Fibroblast of villous mesenchyme (primary cell): ENCODE data around the gene DCUN1D2. TPM values are rescaled to one million over a fixed set of nuclear protein-coding genes. Genes with fewer than 3 reads are reported as not detected.

ENCODE experiments used
- DNase-seq: peaks from one replicate; pipeline ENCODE4 v3.0.0-alpha.2; 2010; ENCODE audit warnings: low read depth
- H3K4me3 ChIP-seq: 2 replicates; pipeline ENCODE4 v1.5.1; 2011; ENCODE audit warnings: low read depth, mild to moderate bottlenecking, low read length
- total RNA-seq: library from RNA; depleted of rRNA; stranded (reverse); fragments of >200 nt; gene quantifications from 2 replicates; pipeline ENCODE4 v1.2.3, GENCODE V29; 2012
- TF ChIP-seq, protein P1 (sequence below): IDR thresholded peaks from 2 replicates; pipeline ENCODE4 v1.5.1; 2012; ENCODE audit warnings: low read depth, mild to moderate bottlenecking, low read length; ENCODE audit not compliant: insufficient read depth

The DCUN1D2 gene
- total RNA-seq, 1 donor, result 13.4 TPM

DNA sequence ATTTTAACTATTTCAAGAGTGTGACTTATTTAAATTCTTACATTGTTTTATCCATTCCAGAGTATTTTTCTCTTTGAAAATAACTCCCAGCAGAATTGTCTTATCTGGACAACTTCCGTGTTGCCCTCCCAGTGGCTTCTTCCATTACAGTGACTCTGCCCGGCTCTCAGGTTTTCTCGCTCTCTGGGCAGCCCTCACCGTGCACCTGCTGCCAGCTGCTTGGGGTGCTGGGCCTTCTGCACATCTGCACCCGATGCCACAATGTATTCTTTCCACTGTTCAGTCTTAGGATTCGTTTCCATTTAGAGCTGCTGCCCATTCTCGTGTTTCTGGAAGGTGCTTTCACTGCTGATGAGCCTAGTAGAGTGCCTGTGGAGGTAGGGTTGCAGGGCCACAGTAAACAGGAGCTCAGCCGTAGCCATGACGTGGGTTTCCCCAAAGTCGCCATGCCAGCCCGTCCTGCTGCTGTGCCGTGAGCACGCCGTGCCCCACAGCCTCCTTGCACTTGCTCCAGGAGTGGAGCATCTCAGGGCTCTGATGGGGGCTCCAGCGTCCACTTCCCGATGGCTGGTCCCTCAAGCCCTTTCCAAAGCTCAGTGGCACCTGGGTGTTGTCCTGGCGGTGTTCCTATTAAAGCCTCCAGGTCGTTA lies 46.1 kb upstream of the DCUN1D2 start:
- DNase-seq, result no peak
- TF ChIP-seq, protein P1, sequence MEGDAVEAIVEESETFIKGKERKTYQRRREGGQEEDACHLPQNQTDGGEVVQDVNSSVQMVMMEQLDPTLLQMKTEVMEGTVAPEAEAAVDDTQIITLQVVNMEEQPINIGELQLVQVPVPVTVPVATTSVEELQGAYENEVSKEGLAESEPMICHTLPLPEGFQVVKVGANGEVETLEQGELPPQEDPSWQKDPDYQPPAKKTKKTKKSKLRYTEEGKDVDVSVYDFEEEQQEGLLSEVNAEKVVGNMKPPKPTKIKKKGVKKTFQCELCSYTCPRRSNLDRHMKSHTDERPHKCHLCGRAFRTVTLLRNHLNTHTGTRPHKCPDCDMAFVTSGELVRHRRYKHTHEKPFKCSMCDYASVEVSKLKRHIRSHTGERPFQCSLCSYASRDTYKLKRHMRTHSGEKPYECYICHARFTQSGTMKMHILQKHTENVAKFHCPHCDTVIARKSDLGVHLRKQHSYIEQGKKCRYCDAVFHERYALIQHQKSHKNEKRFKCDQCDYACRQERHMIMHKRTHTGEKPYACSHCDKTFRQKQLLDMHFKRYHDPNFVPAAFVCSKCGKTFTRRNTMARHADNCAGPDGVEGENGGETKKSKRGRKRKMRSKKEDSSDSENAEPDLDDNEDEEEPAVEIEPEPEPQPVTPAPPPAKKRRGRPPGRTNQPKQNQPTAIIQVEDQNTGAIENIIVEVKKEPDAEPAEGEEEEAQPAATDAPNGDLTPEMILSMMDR, result no peak
- no peak overlapping the region for H3K4me3 ChIP-seq

DNA sequence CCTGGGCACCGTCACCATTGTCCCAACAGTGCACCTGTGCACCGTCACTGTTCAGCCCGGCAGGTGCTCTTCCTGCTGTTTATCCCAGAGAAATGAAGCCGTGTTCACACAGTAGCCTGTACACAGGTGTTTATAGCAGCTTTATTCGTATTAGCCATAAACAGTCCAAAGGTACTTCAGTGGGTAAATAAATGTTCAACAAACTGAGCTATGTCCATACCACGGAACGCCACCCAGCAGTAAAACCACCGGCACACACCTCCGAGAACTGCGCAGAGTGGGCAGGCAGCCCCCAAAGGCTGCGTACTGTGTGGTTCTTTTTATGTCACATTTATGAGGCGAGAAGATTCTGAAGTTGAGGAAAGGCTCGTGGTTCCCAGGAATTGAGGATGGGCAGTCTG lies 44.9 kb upstream of the DCUN1D2 start:
- H3K4me3 ChIP-seq, result no peak overlapping the region
- TF ChIP-seq, protein P1, result no peak
- no peak for DNase-seq

- no peak overlapping the region for H3K4me3 ChIP-seq
- DNase-seq, result no peak
- TF ChIP-seq, protein P1, result no peak
Observed at GRCh38 chr13:113534236-113534860, 43.8 kb upstream of the DCUN1D2 start.

GRCh38 chr13:113533161-113533840 lies 42.8 kb upstream of the DCUN1D2 start:
- TF ChIP-seq, protein P1, result no peak
- H3K4me3 ChIP-seq, result no peak overlapping the region
- DNase-seq, result no peak

DNA sequence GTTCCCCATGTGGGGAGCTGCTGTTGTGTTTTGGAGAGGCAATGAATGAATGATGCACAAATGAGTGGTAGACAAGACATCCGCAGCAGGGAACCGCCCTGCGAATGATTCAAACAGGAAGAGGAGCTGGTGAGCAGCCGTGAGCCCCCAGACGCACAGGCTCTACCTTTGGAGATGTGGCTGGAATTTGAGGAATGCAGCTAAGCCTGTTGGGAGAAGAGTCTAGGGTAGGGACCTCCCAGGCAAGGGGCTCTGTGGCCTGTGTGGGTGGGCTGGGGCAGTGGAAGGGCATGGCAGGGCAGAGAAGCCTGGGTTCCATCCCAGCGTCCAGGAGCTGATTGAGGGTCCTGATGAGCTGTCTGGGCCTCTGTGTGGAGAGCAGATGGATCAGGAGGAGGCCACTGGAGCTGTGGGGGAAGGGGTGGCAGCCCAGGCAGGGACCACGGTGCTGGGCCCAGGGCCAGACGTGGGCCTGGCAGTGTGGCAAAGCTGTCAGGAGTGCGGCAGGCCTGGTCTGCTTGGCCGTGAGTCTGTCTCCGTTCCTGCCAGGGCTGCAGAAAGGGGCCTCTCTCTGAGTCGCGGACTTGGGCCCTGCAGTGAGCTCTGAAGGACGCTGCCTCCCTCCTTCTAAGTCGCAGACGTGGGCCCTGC lies 41.8 kb upstream of the DCUN1D2 start:
- TF ChIP-seq, protein P1, result no peak
- no peak overlapping the region for H3K4me3 ChIP-seq
- no peak for DNase-seq

GRCh38 chr13:113531041-113531873 lies 40.7 kb upstream of the DCUN1D2 start:
- no peak overlapping the region for H3K4me3 ChIP-seq
- TF ChIP-seq, protein P1, result no peak
- DNase-seq, result no peak
